ENCODE measurements around the gene DIP2A. TPM values are rescaled to one million over a fixed set of nuclear protein-coding genes. Genes with fewer than 3 reads are reported as not detected.

The DIP2A gene
- polyA plus RNA-seq, 3 donors, result 4.6 to 55.4 (median 6.1) TPM

DNA sequence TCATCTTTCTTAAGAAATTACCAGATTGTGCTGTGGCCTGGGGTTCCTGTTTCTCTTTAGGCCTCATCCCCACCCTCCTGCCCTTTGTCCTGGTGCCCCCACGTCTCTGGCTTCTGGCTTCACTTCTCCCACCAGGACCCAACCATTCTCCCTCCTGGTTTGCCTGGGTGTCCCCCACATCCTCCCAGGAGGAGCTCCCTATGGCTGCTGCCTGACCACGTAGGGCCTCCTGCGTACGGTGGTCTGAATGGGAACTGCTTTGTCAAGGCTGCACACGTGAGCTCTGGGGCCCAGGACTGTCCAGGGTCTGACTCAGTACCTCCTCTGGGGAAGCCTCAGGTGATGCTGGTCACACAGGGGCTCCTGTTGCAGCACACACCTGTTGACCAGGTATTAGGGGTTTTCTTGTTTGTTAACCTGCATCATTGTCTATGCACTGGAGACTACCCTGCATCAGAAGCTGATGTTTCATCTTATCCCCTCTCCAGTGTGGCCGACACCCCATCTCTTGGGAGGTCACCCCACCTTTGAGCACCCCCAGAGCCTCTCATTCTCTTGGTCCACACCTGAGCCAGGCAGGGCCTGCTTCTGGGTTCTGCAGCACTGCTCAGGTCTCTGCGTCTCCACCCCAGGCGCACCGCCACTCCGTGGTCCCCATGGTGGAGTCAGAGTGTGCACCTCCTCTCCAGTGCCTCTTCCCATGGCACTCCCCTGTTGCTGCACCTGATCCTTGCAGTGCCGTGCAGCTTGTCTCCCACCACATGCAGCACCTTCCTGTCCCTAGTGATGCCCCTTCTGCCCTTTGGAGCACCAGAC lies 80.4 kb downstream of the DIP2A start:
- Mint-ChIP-seq H3K9me3 (no peaks in the 10 kb centered on the region), H3K4me3 (no peak overlapping the region), H3K4me1 (no peaks in the 10 kb centered on the region), H3K27ac (peak overlapping the region in 4 of 7 donors; percentile 3 to 84 (median 38)), H3K27me3 (ENCODE audit: low read depth in 3 of 3) (peaks cover 0 to 2% (median 0%) of the 10 kb centered on the region in 3 donors), H3K36me3 (peaks cover 78 to 89% of the 10 kb centered on the region in 2 donors)
- no peak for TF ChIP-seq CTCF (IDR thresholded peaks at IDR 0.05)
- 95% methylated on average over 11 of the region's 11 CpGs for WGBS (ENCODE audit: insufficient coverage)
- peak overlapping the region in 1 of 2 donors; percentile 41 for H3K27ac ChIP-seq (ENCODE audit: low read depth in 1 of 2, low read length in 2 of 2)
- H3K9ac ChIP-seq (ENCODE audit: insufficient read depth, low read length, poor library complexity, severe bottlenecking), result no peak overlapping the region
- H3K4me2 ChIP-seq (replicated peaks; ENCODE audit: extremely low read depth, low read length, poor library complexity, severe bottlenecking), result no peak overlapping the region
- H3K27me3 ChIP-seq (ENCODE audit: control insufficient read depth in 2 of 2, insufficient read depth in 2 of 2, low read length in 2 of 2), result no peaks in the 10 kb centered on the region
- no peak for DNase-seq
- intact Hi-C loops (cut with micrococcal nuclease), result no loop called here
- no peak overlapping the region for H3K4me3 ChIP-seq (replicated peaks in 1 of 3; ENCODE audit: low read depth in 2 of 3, low read length in 3 of 3)
- no peak overlapping the region for H2AFZ ChIP-seq (ENCODE audit: insufficient read depth, low read depth, low read length, poor library complexity, severe bottlenecking)
- H4K20me1 ChIP-seq (ENCODE audit: insufficient read depth, low read length), result no peaks in the 10 kb centered on the region
- no peaks in the 10 kb centered on the region for H3K4me1 ChIP-seq (ENCODE audit: control insufficient read depth in 1 of 2, insufficient read depth in 2 of 2, low read length in 2 of 2)
- H3K36me3 ChIP-seq (replicated peaks in 1 of 2; ENCODE audit: control insufficient read depth in 1 of 2, insufficient read depth in 2 of 2, low read length in 2 of 2), result peaks cover 85 to 96% of the 10 kb centered on the region in 2 donors
- H3K79me2 ChIP-seq (ENCODE audit: insufficient read depth, low read length), result no peaks in the 10 kb centered on the region
- no peaks in the 10 kb centered on the region for H3K9me3 ChIP-seq (replicated peaks in 1 of 2; ENCODE audit: control insufficient read depth in 1 of 2, insufficient read depth in 1 of 2, low read length in 2 of 2)

DNA sequence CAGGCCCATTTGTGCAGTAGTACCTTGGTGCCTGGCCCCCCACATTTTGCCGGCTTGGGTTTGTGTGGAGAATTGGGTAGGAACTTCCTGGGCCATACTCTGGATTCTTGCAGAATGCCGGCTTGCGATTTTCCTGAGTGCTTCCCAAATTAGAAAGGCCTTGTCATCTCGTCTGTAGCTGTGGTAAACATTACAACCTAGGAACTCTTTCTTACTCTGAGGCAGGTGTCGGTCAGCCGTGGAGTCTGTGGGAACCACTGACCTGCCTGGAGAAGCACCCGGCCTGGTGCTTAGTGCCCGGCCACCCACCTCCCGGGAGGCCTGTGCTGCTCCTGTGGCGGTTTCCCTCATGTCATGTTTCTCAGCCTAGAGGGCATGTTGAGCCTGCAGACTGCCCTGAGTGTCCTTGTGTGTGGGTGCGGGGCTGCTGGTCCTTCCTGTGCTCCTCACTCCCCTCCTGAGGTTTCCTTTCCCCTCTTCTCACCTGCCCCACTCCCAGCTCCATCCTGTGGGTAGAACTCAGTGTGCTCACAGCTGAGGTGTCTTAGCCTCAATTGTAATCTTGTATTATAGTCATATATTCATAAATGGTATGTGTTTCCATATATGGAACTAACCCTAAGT lies 81.5 kb downstream of the DIP2A start:
- Histone ChIP-seq H2AFZ (ENCODE audit: insufficient read depth, low read depth, low read length, poor library complexity, severe bottlenecking) (no peak overlapping the region), H3K4me3 (replicated peaks in 1 of 3; ENCODE audit: low read depth in 2 of 3, low read length in 3 of 3) (no peak overlapping the region), H3K36me3 (replicated peaks in 1 of 2; ENCODE audit: control insufficient read depth in 1 of 2, insufficient read depth in 2 of 2, low read length in 2 of 2) (peaks cover 85 to 97% of the 10 kb centered on the region in 2 donors), H4K20me1 (ENCODE audit: insufficient read depth, low read length) (no peaks in the 10 kb centered on the region), H3K9ac (ENCODE audit: insufficient read depth, low read length, poor library complexity, severe bottlenecking) (no peak overlapping the region), H3K27me3 (ENCODE audit: control insufficient read depth in 2 of 2, insufficient read depth in 2 of 2, low read length in 2 of 2) (no peaks in the 10 kb centered on the region), H3K4me2 (replicated peaks; ENCODE audit: extremely low read depth, low read length, poor library complexity, severe bottlenecking) (no peak overlapping the region), H3K4me1 (ENCODE audit: control insufficient read depth in 1 of 2, insufficient read depth in 2 of 2, low read length in 2 of 2) (no peaks in the 10 kb centered on the region), H3K27ac (ENCODE audit: low read depth in 1 of 2, low read length in 2 of 2) (no peak overlapping the region), H3K9me3 (replicated peaks in 1 of 2; ENCODE audit: control insufficient read depth in 1 of 2, insufficient read depth in 1 of 2, low read length in 2 of 2) (no peaks in the 10 kb centered on the region), H3K79me2 (ENCODE audit: insufficient read depth, low read length) (no peaks in the 10 kb centered on the region)
- Mint-ChIP-seq H3K27me3 (ENCODE audit: low read depth in 3 of 3) (peaks cover 0 to 2% (median 0%) of the 10 kb centered on the region in 3 donors), H3K4me3 (no peak overlapping the region), H3K36me3 (peaks cover 79 to 90% of the 10 kb centered on the region in 2 donors), H3K9me3 (no peaks in the 10 kb centered on the region), H3K27ac (peak overlapping the region in 2 of 7 donors; percentile 15 to 68), H3K4me1 (no peaks in the 10 kb centered on the region)
- TF ChIP-seq CTCF (IDR thresholded peaks at IDR 0.05), result no peak
- DNase-seq, result no peak
- intact Hi-C loops (cut with micrococcal nuclease), result no loop called here
- WGBS (ENCODE audit: insufficient coverage), result 100% methylated on average over 6 of the region's 11 CpGs
